Measurements from ENCODE around the gene MUC21. TPM values are rescaled to one million over a fixed set of nuclear protein-coding genes. Genes with fewer than 3 reads are reported as not detected.
"Not testable (repeated sequence)": the region's sequence is repeated elsewhere in the genome, so short reads cannot be mapped to it uniquely, and the experiment has no call there.

Gene MUC21
- total RNA-seq, 1 donor from 2014 or later: 0.65 TPM

GRCh38 chr6:30990422-30991086, 7.0 kb downstream of the MUC21 start:
- Mint-ChIP-seq H3K4me3 (no peak overlapping the region), H3K27ac (peak overlapping the region; percentile 5), H3K27me3 (no peaks in the 10 kb centered on the region), H3K36me3 (no peaks in the 10 kb centered on the region), H3K4me1 (ENCODE audit: unreplicated experiment) (no peaks in the 10 kb centered on the region), H3K9me3 (no peaks in the 10 kb centered on the region)
- TF ChIP-seq CTCF (conservative IDR thresholded peaks at IDR 0.05): no peak
- no peak for DNase-seq (ENCODE audit: extremely low spot score, unreplicated experiment)

DNA sequence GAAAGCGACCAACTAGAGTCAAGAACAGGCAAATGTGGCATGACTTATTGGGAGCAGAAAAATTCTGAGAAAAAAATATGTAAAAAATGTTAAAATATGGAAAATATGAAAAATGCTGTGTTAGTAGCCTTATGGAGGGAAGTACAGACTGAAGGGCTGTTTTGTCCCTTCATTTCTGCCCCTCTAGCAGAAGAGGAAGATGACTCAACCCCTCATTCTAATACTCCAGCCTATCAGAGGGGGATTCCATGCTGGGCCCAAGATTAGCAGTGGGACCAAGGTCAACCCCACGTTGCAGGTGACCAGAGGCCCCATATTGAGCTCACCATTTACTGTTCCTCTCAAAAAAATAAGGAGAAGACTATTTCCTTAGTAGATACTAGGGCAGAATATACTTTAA, 8.4 kb downstream of the MUC21 start:
- H3K27ac Mint-ChIP-seq: no peak overlapping the region
- no peaks in the 10 kb centered on the region for H3K4me1 Mint-ChIP-seq (ENCODE audit: unreplicated experiment)
- no peaks in the 10 kb centered on the region for H3K36me3 Mint-ChIP-seq
- no peak for DNase-seq (ENCODE audit: extremely low spot score, unreplicated experiment)
- H3K9me3 Mint-ChIP-seq: no peaks in the 10 kb centered on the region
- no peaks in the 10 kb centered on the region for H3K27me3 Mint-ChIP-seq
- TF ChIP-seq CTCF (conservative IDR thresholded peaks at IDR 0.05): no peak
- H3K4me3 Mint-ChIP-seq: no peak overlapping the region

DNA sequence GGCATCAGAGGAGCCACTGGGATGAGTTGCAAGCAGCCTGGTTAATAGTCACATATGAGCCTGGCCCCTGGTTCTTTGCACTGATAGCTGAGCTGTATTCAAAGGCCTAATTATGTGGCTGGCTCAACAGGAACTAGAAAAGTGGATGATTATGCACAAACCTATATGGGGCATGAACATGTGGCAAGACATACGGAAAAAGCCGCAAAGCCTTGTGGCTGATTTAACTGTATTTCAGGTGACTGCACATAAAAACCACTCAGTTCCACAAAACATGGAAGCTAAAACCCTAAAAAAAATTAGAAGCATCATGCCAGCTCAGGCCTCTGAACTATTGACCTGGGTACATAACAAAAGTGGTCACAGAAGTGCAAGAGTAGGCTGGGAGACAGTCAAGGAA, 13.8 kb downstream of the MUC21 start:
- Mint-ChIP-seq H3K4me3 (no peak overlapping the region), H3K36me3 (no peaks in the 10 kb centered on the region), H3K27ac (no peak overlapping the region), H3K4me1 (ENCODE audit: unreplicated experiment) (no peaks in the 10 kb centered on the region), H3K9me3 (no peaks in the 10 kb centered on the region), H3K27me3 (no peaks in the 10 kb centered on the region)
- no peak for DNase-seq (ENCODE audit: extremely low spot score, unreplicated experiment)
- TF ChIP-seq CTCF (conservative IDR thresholded peaks at IDR 0.05): no peak

- H3K27ac Mint-ChIP-seq: no peak overlapping the region
- DNase-seq (ENCODE audit: extremely low spot score, unreplicated experiment): no peak
- TF ChIP-seq CTCF (conservative IDR thresholded peaks at IDR 0.05): no peak
- H3K4me3 Mint-ChIP-seq: no peak overlapping the region
- no peaks in the 10 kb centered on the region for H3K27me3 Mint-ChIP-seq
- H3K4me1 Mint-ChIP-seq (ENCODE audit: unreplicated experiment): no peaks in the 10 kb centered on the region
- H3K36me3 Mint-ChIP-seq: no peaks in the 10 kb centered on the region
- no peaks in the 10 kb centered on the region for H3K9me3 Mint-ChIP-seq
These were observed 15.3 kb downstream of the MUC21 start for GRCh38 chr6:30998785-30999184.

DNA sequence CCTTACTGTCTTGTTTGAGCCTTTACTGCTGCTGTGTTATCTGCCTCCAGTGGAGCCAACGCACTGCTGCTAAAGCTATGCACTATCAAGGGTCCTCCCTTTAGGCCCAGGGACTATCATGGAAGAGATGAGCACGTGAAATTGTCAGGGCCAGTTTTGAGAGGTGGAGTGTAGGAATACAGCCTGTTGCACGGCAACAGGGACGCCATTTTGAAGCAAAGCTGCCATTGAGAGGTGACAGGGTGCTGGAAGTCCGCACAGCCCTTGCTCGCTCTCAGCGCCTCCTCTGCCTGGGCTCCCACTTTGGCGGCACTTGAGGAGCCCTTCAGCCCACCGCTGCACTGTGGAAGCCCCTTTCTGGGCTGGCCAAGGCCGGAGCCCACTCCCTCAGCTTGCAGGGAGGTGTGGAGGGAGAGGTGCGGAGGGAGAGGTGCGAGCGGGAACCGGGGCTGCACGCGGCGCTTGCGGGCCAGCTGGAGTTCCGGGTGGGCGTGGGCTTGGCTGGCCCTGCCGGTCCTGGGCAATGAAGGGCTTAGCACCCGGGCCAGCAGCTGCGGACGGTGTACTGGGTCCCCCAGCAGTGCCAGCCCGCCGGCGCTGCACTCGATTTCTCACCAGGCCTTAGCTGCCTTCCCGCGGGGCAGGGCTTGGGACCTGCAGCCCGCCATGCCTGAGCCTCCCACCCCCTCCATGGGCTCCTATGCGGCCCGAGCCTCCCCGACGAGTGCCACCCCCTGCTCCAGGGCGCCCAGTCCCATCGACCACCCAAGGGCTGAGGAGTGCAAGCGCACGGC, 16.7 kb downstream of the MUC21 start:
- H3K4me3 Mint-ChIP-seq; DNase-seq (ENCODE audit: extremely low spot score, unreplicated experiment); H3K27ac Mint-ChIP-seq; H3K9me3 Mint-ChIP-seq; H3K36me3 Mint-ChIP-seq; H3K27me3 Mint-ChIP-seq; H3K4me1 Mint-ChIP-seq (ENCODE audit: unreplicated experiment): not testable (repeated sequence)

DNA sequence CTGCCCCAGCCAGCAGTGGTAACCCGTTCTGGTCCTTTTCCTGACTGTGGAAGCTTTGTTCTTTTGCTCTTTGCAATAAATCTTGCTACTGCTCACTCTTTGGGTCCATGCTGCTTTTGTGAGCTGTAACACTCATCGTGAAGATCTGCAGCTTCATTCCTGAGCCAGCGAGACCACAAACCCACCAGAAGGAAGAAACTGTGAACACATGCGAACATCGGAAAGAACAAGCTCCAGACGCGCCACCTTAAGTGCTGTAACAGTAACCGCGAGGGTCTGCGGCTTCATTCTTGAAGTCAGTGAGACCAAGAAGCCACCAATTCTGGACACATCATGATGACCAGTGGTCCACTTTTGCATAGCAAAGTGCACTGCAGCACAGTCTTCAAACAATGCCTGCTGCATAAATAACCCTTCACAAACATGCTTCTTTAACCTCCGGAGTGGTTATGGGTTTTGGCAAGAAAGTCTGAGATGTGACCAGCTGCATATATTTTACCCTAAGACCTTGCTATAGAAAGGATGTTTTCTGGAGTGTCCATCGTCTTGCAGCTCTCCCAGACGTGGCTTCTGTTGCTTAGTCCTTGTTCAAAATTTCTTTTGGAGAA, 17.9 kb downstream of the MUC21 start:
- no peaks in the 10 kb centered on the region for H3K27me3 Mint-ChIP-seq
- DNase-seq (ENCODE audit: extremely low spot score, unreplicated experiment): no peak
- H3K4me1 Mint-ChIP-seq (ENCODE audit: unreplicated experiment): peaks cover 5% of the 10 kb centered on the region
- no peak for TF ChIP-seq CTCF (conservative IDR thresholded peaks at IDR 0.05)
- H3K4me3 Mint-ChIP-seq: no peak overlapping the region
- no peaks in the 10 kb centered on the region for H3K36me3 Mint-ChIP-seq
- no peaks in the 10 kb centered on the region for H3K9me3 Mint-ChIP-seq
- no peak overlapping the region for H3K27ac Mint-ChIP-seq
